Measurements from ENCODE around the gene ABCC10.

ABCC10 gene

GRCh38 chr6:43459535-43459934 is 32.2 kb downstream of the ABCC10 start:
- TF ChIP-seq EZH2phosphoT487 (IDR thresholded peaks at IDR 0.05; ENCODE audit: low read length) (no peak), EZH2 (optimal IDR thresholded peaks at IDR 0.05; ENCODE audit: low read depth, low read length) (no peak), CTCF (IDR thresholded peaks at IDR 0.05; ENCODE audit: low read length) (no peak)
- Histone ChIP-seq H3K4me2 (ENCODE audit: low read depth, low read length) (no peak overlapping the region), H2AFZ (ENCODE audit: low read length) (no peak overlapping the region), H3K36me3 (replicated peaks; ENCODE audit: insufficient read depth, low read length) (no peaks in the 10 kb centered on the region), H3K27me3 (replicated peaks; ENCODE audit: insufficient read depth, low read length) (peaks cover 26% of the 10 kb centered on the region), H3K4me1 (ENCODE audit: low read length) (no peaks in the 10 kb centered on the region), H3K79me2 (ENCODE audit: low read length) (no peaks in the 10 kb centered on the region), H3K9me3 (replicated peaks; ENCODE audit: insufficient read depth, low read length) (no peaks in the 10 kb centered on the region), H3K4me3 (ENCODE audit: low read length) (no peak overlapping the region), H3K9me2 (replicated peaks; ENCODE audit: insufficient read depth, low read length) (no peaks in the 10 kb centered on the region), H3K9ac (ENCODE audit: low read length) (no peak overlapping the region), H4K20me1 (ENCODE audit: insufficient read depth, low read length) (no peaks in the 10 kb centered on the region), H3K27ac (ENCODE audit: low read length) (no peak overlapping the region), H3F3A (ENCODE audit: insufficient read depth, low read length) (no peaks in the 10 kb centered on the region)
- no peak for DNase-seq

- no peak for DNase-seq
- Histone ChIP-seq H3F3A (ENCODE audit: insufficient read depth, low read length) (no peaks in the 10 kb centered on the region), H3K79me2 (ENCODE audit: low read length) (no peaks in the 10 kb centered on the region), H3K9me3 (replicated peaks; ENCODE audit: insufficient read depth, low read length) (no peaks in the 10 kb centered on the region), H3K4me1 (ENCODE audit: low read length) (no peaks in the 10 kb centered on the region), H2AFZ (ENCODE audit: low read length) (no peak overlapping the region), H4K20me1 (ENCODE audit: insufficient read depth, low read length) (no peaks in the 10 kb centered on the region), H3K4me3 (ENCODE audit: low read length) (no peak overlapping the region), H3K9me2 (replicated peaks; ENCODE audit: insufficient read depth, low read length) (no peaks in the 10 kb centered on the region), H3K36me3 (replicated peaks; ENCODE audit: insufficient read depth, low read length) (no peaks in the 10 kb centered on the region), H3K27me3 (replicated peaks; ENCODE audit: insufficient read depth, low read length) (peaks cover 26% of the 10 kb centered on the region), H3K27ac (ENCODE audit: low read length) (no peak overlapping the region), H3K4me2 (ENCODE audit: low read depth, low read length) (no peak overlapping the region), H3K9ac (ENCODE audit: low read length) (no peak overlapping the region)
- no peak for TF ChIP-seq EZH2 (optimal IDR thresholded peaks at IDR 0.05; ENCODE audit: low read depth, low read length)
- no peak for TF ChIP-seq EZH2phosphoT487 (IDR thresholded peaks at IDR 0.05; ENCODE audit: low read length)
- TF ChIP-seq CTCF (IDR thresholded peaks at IDR 0.05; ENCODE audit: low read length) = no peak
Observed at GRCh38 chr6:43460032-43460431, 32.7 kb downstream of the ABCC10 start.

GRCh38 chr6:43461936-43462335 is 34.6 kb downstream of the ABCC10 start:
- Histone ChIP-seq H3K4me2 (ENCODE audit: low read depth, low read length) (no peak overlapping the region), H2AFZ (ENCODE audit: low read length) (no peak overlapping the region), H3K27ac (ENCODE audit: low read length) (no peak overlapping the region), H3K4me1 (ENCODE audit: low read length) (no peaks in the 10 kb centered on the region), H3K9me3 (replicated peaks; ENCODE audit: insufficient read depth, low read length) (no peaks in the 10 kb centered on the region), H3K79me2 (ENCODE audit: low read length) (no peaks in the 10 kb centered on the region), H4K20me1 (ENCODE audit: insufficient read depth, low read length) (no peaks in the 10 kb centered on the region), H3F3A (ENCODE audit: insufficient read depth, low read length) (no peaks in the 10 kb centered on the region), H3K36me3 (replicated peaks; ENCODE audit: insufficient read depth, low read length) (no peaks in the 10 kb centered on the region), H3K27me3 (replicated peaks; ENCODE audit: insufficient read depth, low read length) (peaks cover 13% of the 10 kb centered on the region), H3K9me2 (replicated peaks; ENCODE audit: insufficient read depth, low read length) (no peaks in the 10 kb centered on the region), H3K9ac (ENCODE audit: low read length) (no peak overlapping the region), H3K4me3 (ENCODE audit: low read length) (no peak overlapping the region)
- DNase-seq = no peak
- TF ChIP-seq EZH2 (optimal IDR thresholded peaks at IDR 0.05; ENCODE audit: low read depth, low read length) = no peak
- no peak for TF ChIP-seq CTCF (IDR thresholded peaks at IDR 0.05; ENCODE audit: low read length)
- no peak for TF ChIP-seq EZH2phosphoT487 (IDR thresholded peaks at IDR 0.05; ENCODE audit: low read length)

Data from MM.1S (cell line).